ENCODE results near the gene FAM89B.
A peak's percentile ranks its signal among the peaks of the same experiment; 100 is the strongest.
"Not testable (repeated sequence)": the region's sequence is repeated elsewhere in the genome, so short reads cannot be mapped to it uniquely, and the experiment has no call there.

Gene FAM89B

GRCh38 chr11:65572356-65573051 lies at the start of gene FAM89B:
FAM89B (plus strand) TSS chr11:65572538; CDS start chr11:65572670, 132 bp downstream.
- peak; percentile 95 for DNase-seq

- DNase-seq = peak; percentile 51
These were observed 49.4 kb upstream of the FAM89B start for GRCh38 chr11:65522718-65523630.

GRCh38 chr11:65523631-65523968 lies 48.7 kb upstream of the FAM89B start:
- DNase-seq = not testable (repeated sequence)

GRCh38 chr11:65524014-65524740 lies 48.2 kb upstream of the FAM89B start:
- DNase-seq = peak; percentile 36

GRCh38 chr11:65524741-65525545 lies 47.4 kb upstream of the FAM89B start, which contains the start of gene SCYL1:
SCYL1 (plus strand) TSS chr11:65525083; CDS start chr11:65525154, 71 bp downstream.
- peak; percentile 87 for DNase-seq

GRCh38 chr11:65525546-65526480 lies 46.5 kb upstream of the FAM89B start:
- no peak for DNase-seq

- DNase-seq = no peak
These were observed 45.6 kb upstream of the FAM89B start for GRCh38 chr11:65526744-65527143.

GRCh38 chr11:65528819-65529350 lies 43.5 kb upstream of the FAM89B start:
- DNase-seq = no peak

GRCh38 chr11:65529475-65530156 lies 42.7 kb upstream of the FAM89B start:
- DNase-seq = no peak

GRCh38 chr11:65530157-65530496 lies 42.2 kb upstream of the FAM89B start:
- DNase-seq = no peak

GRCh38 chr11:65532388-65533064 lies 39.8 kb upstream of the FAM89B start:
- DNase-seq = no peak

GRCh38 chr11:65535102-65535501 lies 37.2 kb upstream of the FAM89B start:
- no peak for DNase-seq

GRCh38 chr11:65536412-65537295 lies 35.7 kb upstream of the FAM89B start:
- no peak for DNase-seq

- no peak for DNase-seq
These were observed 35.1 kb upstream of the FAM89B start for GRCh38 chr11:65537296-65537597.

- DNase-seq = no peak
These were observed 34.6 kb upstream of the FAM89B start for GRCh38 chr11:65537620-65538231.

- DNase-seq = no peak
These were observed 34.0 kb upstream of the FAM89B start for GRCh38 chr11:65538232-65538914.

GRCh38 chr11:65538915-65539743 lies 33.2 kb upstream of the FAM89B start:
- DNase-seq = no peak

Data from stimulated activated CD8-positive, alpha-beta memory T cell treated with anti-CD3 and anti-CD28 coated beads, Interleukin-4, amount 100 ng/mL, for 48 hours (primary cell).